H1 (cell line): ENCODE results near the gene ICAM3. TPM values are rescaled to one million over a fixed set of nuclear protein-coding genes. Genes with fewer than 3 reads are reported as not detected.

ENCODE experiments used
- CTCF ChIA-PET: fragments of 300-600 bp; sonication (Branson Sonifier 250); formaldehyde crosslinking; loops from one replicate; lab custom pipeline; 2021; ENCODE audit not compliant: partially characterized antibody; lab: Charles Lee
- POLR2A ChIA-PET: fragments of 300-600 bp; sonication (Branson Sonifier 250); formaldehyde crosslinking; loops from one replicate; lab custom pipeline; 2021; ENCODE audit warnings: inconsistent platforms; ENCODE audit not compliant: partially characterized antibody; lab: Charles Lee
- DNase-seq, 2 experiments: peaks; one replicate each; pipeline versions ENCODE4 v3.0.0 to v3.0.0-alpha.2; 2010 to 2022; ENCODE audit warnings: low spot score in 2 of 2, low read depth in 1 of 2, mixed read lengths in 1 of 2
- FAIRE-seq: peaks from 2 replicates; lab custom pipeline; 2011; peaks lifted over from hg19 to GRCh38; lab: Jason Lieb, UNC
- H2AFZ ChIP-seq: 2 replicates; pipeline ENCODE4 v1.8.1; 2012; ENCODE audit warnings: low read length, inconsistent platforms
- H2AK5ac ChIP-seq: 2 replicates; pipeline ENCODE4 v1.6.1; 2013; ENCODE audit warnings: low read depth, low read length
- H2BK120ac ChIP-seq: replicated peaks from 2 replicates; pipeline ENCODE3; 2013; ENCODE audit warnings: low read depth, low read length, inconsistent platforms
- H2BK12ac ChIP-seq: 2 replicates; pipeline ENCODE4 v1.6.1; 2013; ENCODE audit warnings: low read depth, low read length
- H2BK15ac ChIP-seq: 2 replicates; pipeline ENCODE4 v1.6.1; 2013; ENCODE audit warnings: low read length
- H2BK20ac ChIP-seq: 2 replicates; pipeline ENCODE4 v1.6.1; 2013; ENCODE audit warnings: low read length
- H2BK5ac ChIP-seq: 2 replicates; pipeline ENCODE4 v1.6.1; 2013; ENCODE audit warnings: low read depth, low read length
- H3K14ac ChIP-seq: 2 replicates; pipeline ENCODE4 v1.6.1; 2013; ENCODE audit warnings: inconsistent platforms; ENCODE audit not compliant: insufficient read length
- H3K18ac ChIP-seq: 2 replicates; pipeline ENCODE4 v1.6.1; 2013; ENCODE audit warnings: low read length; ENCODE audit errors: extremely low read depth
- H3K23ac ChIP-seq: 2 replicates; pipeline ENCODE4 v1.6.1; 2013; ENCODE audit warnings: inconsistent platforms; ENCODE audit not compliant: insufficient read length
- H3K23me2 ChIP-seq: 2 replicates; pipeline ENCODE4 v1.6.1; 2013; ENCODE audit warnings: low read depth, low read length
- H3K27ac ChIP-seq: 2 replicates; pipeline ENCODE4 v1.6.1; 2011; ENCODE audit warnings: low read depth, low read length, inconsistent platforms
- H3K27me3 ChIP-seq, 4 experiments: replicated peaks in 1 of 4; 1 replicate in 1 of 4; 2 replicates in 3 of 4; pipeline versions ENCODE4 v1.6.1 to v1.8.1; 2011 to 2013; ENCODE audit warnings: low read length in 3 of 4, mild to moderate bottlenecking in 3 of 4, inconsistent platforms in 2 of 4, mixed read lengths in 2 of 4, moderate library complexity in 1 of 4; ENCODE audit not compliant: control insufficient read depth in 3 of 4, insufficient read depth in 3 of 4; ENCODE audit errors: extremely low read depth in 1 of 4
- H3K36me3 ChIP-seq, 4 experiments: 2 replicates each; pipeline versions ENCODE4 v1.6.1 to v1.8.1; 2011 to 2013; ENCODE audit warnings: mild to moderate bottlenecking in 4 of 4, low read length in 3 of 4, moderate library complexity in 2 of 4, control low read depth in 1 of 4, inconsistent platforms in 1 of 4; ENCODE audit not compliant: insufficient read depth in 4 of 4, control insufficient read depth in 2 of 4
- H3K4ac ChIP-seq: replicated peaks from 2 replicates; pipeline ENCODE3; 2013; ENCODE audit warnings: low read length, low read depth, mixed read lengths, inconsistent platforms; ENCODE audit not compliant: insufficient read length
- H3K4me1 ChIP-seq, 4 experiments: replicated peaks in 1 of 4; 1 replicate in 1 of 4; 2 replicates in 3 of 4; pipeline versions ENCODE4 v1.6.1 to v1.8.1; 2011 to 2013; ENCODE audit warnings: low read length in 3 of 4, inconsistent platforms in 2 of 4, mixed read lengths in 1 of 4; ENCODE audit not compliant: insufficient read depth in 4 of 4, control insufficient read depth in 3 of 4
- H3K4me2 ChIP-seq, 2 experiments: 2 replicates each; pipeline versions ENCODE4 v1.6.1 to v1.8.1; 2011 to 2013; ENCODE audit warnings: low read depth in 2 of 2, low read length in 2 of 2, control low read depth in 1 of 2, inconsistent platforms in 1 of 2, mild to moderate bottlenecking in 1 of 2; ENCODE audit not compliant: insufficient read depth in 1 of 2
- H3K4me3 ChIP-seq, 4 experiments: fragments of 200-600, 300-600 bp in 1 of 4; sonication (generic), shearing (Covaris generic), sonication (Bioruptor Twin) in 1 of 4; 2 replicates each; pipeline versions ENCODE4 v1.5.1 to v1.8.1; 2011 to 2016; ENCODE audit warnings: low read length in 4 of 4, low read depth in 3 of 4, control low read depth in 2 of 4, inconsistent platforms in 2 of 4, mild to moderate bottlenecking in 2 of 4, mixed read lengths in 1 of 4, moderate library complexity in 1 of 4; ENCODE audit not compliant: insufficient read depth in 2 of 4; ENCODE audit errors: extremely low read depth in 1 of 4
- H3K56ac ChIP-seq: replicated peaks from 2 replicates; pipeline ENCODE3; 2013; ENCODE audit warnings: low read depth, mild to moderate bottlenecking, mixed read lengths, low read length, inconsistent platforms; ENCODE audit not compliant: insufficient read length
- H3K79me1 ChIP-seq: 2 replicates; pipeline ENCODE4 v1.6.1; 2013; ENCODE audit warnings: low read depth, low read length, control low read depth
- H3K79me2 ChIP-seq, 2 experiments: 2 replicates each; pipeline versions ENCODE4 v1.6.1 to v1.8.1; 2012 to 2013; ENCODE audit warnings: low read length in 2 of 2, mild to moderate bottlenecking in 2 of 2, inconsistent platforms in 1 of 2; ENCODE audit not compliant: insufficient read depth in 2 of 2, control insufficient read depth in 1 of 2
- H3K9ac ChIP-seq, 4 experiments: replicated peaks in 1 of 4; 1 replicate in 1 of 4; 2 replicates in 3 of 4; pipeline versions ENCODE4 v1.6.1 to v1.8.1; 2011 to 2013; ENCODE audit warnings: low read depth in 3 of 4, low read length in 3 of 4, control low read depth in 2 of 4, mild to moderate bottlenecking in 2 of 4, moderate library complexity in 2 of 4, inconsistent platforms in 1 of 4; ENCODE audit errors: extremely low read depth in 1 of 4
- H3K9me3 ChIP-seq, 2 experiments: 2 replicates each; pipeline versions ENCODE4 v1.6.1 to v1.8.1; 2012 to 2013; ENCODE audit warnings: mild to moderate bottlenecking in 2 of 2, moderate library complexity in 2 of 2, control low read depth in 1 of 2, inconsistent platforms in 1 of 2, low read depth in 1 of 2, low read length in 1 of 2, mixed read lengths in 1 of 2; ENCODE audit not compliant: insufficient read depth in 2 of 2
- H4K20me1 ChIP-seq, 2 experiments: replicated peaks in 1 of 2; 2 replicates each; pipeline versions ENCODE3 to v1.8.1; 2011 to 2013; ENCODE audit warnings: inconsistent platforms in 2 of 2, low read length in 2 of 2, mild to moderate bottlenecking in 1 of 2; ENCODE audit not compliant: insufficient read depth in 2 of 2, control insufficient read depth in 1 of 2
- H4K5ac ChIP-seq: 2 replicates; pipeline ENCODE4 v1.6.1; 2013; ENCODE audit warnings: low read length, low read depth, mixed read lengths, inconsistent platforms; ENCODE audit not compliant: insufficient read length
- H4K8ac ChIP-seq: 2 replicates; pipeline ENCODE4 v1.8.0; 2013; ENCODE audit warnings: mild to moderate bottlenecking, moderate library complexity, low read length, inconsistent platforms; ENCODE audit not compliant: insufficient read depth; ENCODE audit errors: extremely low read depth
- H4K91ac ChIP-seq: replicated peaks from 2 replicates; pipeline ENCODE3; 2013; ENCODE audit warnings: low read length, mixed read lengths, inconsistent platforms; ENCODE audit not compliant: insufficient read length
- BACH1 ChIP-seq: IDR thresholded peaks from 2 replicates; pipeline ENCODE4 v1.6.1; 2012; ENCODE audit warnings: low read length, improper control_type of control experiment
- CHD2 ChIP-seq: IDR thresholded peaks from 2 replicates; pipeline ENCODE4 v1.6.1; 2012; ENCODE audit warnings: low read length, improper control_type of control experiment
- EP300 ChIP-seq, 2 experiments: IDR thresholded peaks; 1 replicate in 1 of 2; 2 replicates in 1 of 2; pipeline ENCODE4 v1.6.1; 2011 to 2012; ENCODE audit warnings: low read depth in 2 of 2, low read length in 2 of 2, mild to moderate bottlenecking in 2 of 2, borderline replicate concordance in 1 of 2, inconsistent platforms in 1 of 2, moderate library complexity in 1 of 2
- FOSL1 ChIP-seq: IDR thresholded peaks from 2 replicates; pipeline ENCODE4 v1.6.1; 2011; ENCODE audit warnings: mild to moderate bottlenecking, low read depth, low read length, moderate library complexity; ENCODE audit not compliant: insufficient read depth
- SP2 ChIP-seq: IDR thresholded peaks from 2 replicates; pipeline ENCODE4 v1.6.1; 2012; ENCODE audit warnings: mild to moderate bottlenecking, low read length, inconsistent platforms
- YY1 ChIP-seq: IDR thresholded peaks from 2 replicates; pipeline ENCODE4 v1.6.1; 2011; ENCODE audit warnings: low read depth, mild to moderate bottlenecking, low read length
- WGBS, 2 experiments: shearing (Covaris generic) in 1 of 2; methylation state at CpG; one replicate each; pipeline versions ENCODE4 v1.1.6 to v1.1.7; 2013 to 2015; ENCODE audit warnings: low lambda C conversion rate in 2 of 2, mixed read lengths in 2 of 2, inconsistent platforms in 1 of 2, low coverage in 1 of 2, missing lambda C conversion rate in 1 of 2; ENCODE audit not compliant: insufficient replicate concordance in 2 of 2, insufficient coverage in 1 of 2, insufficient read length in 1 of 2; ENCODE audit errors: extremely low coverage in 1 of 2, missing lambda C conversion rate in 1 of 2; 5-methylcytosine and 5-hydroxymethylcytosine counted together
- polyA plus RNA-seq, 7 experiments: library from polyadenylated mRNA; depleted of rRNA in 3 of 7; stranded (reverse) in 5 of 7; unstranded in 2 of 7; fragments of >200 nt in 5 of 7; fragments of 200-250 nt in 2 of 7; gene quantifications; 1 replicate in 5 of 7; 2 replicates in 1 of 7; 4 replicates in 1 of 7; pipeline versions ENCODE4 v1.2.1 to v1.2.3, GENCODE V29; 2011 to 2013; ENCODE audit warnings: missing spikeins in 2 of 7, mixed read lengths in 2 of 7
- total RNA-seq: library from RNA; stranded (reverse); fragmentation: NEBNext Ultra II Directional; extraction: Animal tissue kit (Norgen Biotek cat#: 25700); gene quantifications from 2 replicates; pipeline ENCODE4 v1.2.1, GENCODE V29; 2021
- TF ChIP-seq, protein P1 (sequence below): IDR thresholded peaks from 2 replicates; pipeline ENCODE4 v1.6.1; 2012; ENCODE audit warnings: inconsistent platforms

ICAM3 gene
- total and polyA plus RNA-seq, 2 of the 8 experiments (the other 6 are each of a cell fraction or from before 2014, with no cell fraction given): 15.4 to 16.5 TPM

DNA sequence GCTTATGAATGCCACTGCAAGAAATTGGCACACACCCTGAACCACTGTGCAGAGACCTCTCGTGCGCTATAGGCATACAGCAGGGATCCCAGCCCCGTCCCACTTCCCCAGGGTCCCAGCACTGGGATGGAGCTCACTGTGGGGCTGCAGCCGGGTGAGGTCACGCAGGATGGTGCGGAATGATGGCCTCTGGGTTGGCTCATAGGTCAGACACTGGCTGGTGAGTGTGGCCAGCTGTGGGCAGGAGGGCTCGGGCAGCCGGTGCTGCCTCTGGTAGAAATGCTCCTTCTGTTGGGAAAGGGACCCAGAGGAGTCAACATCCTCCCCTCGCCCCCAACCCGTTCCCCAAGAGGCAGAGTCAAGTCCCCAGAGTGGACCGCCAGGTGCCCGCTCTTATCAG, 17.0 kb upstream of the ICAM3 start:
- Histone ChIP-seq H3K27me3 (no peaks in the 10 kb centered on the region), H3K4ac (no peak overlapping the region), H2BK15ac (no peak overlapping the region), H3K23ac (no peak overlapping the region), H3K4me1 (peaks cover 0 to 11% (median 8%) of the 10 kb centered on the region in 4 experiments; a peak in 5 of 7 replicates), H3K9ac (no peak overlapping the region), H3K23me2 (peaks cover 18% of the 10 kb centered on the region), H3K18ac (no peak overlapping the region), H3K79me1 (no peaks in the 10 kb centered on the region), H4K20me1 (peaks cover 0 to 1% of the 10 kb centered on the region in 2 experiments), H4K91ac (no peak overlapping the region), H3K4me3 (no peak overlapping the region), H2BK120ac (no peak overlapping the region), H3K14ac (no peak overlapping the region), H2BK5ac (no peak overlapping the region), H3K79me2 (no peaks in the 10 kb centered on the region), H4K5ac (no peak overlapping the region), H4K8ac (no peak overlapping the region), H2BK12ac (no peak overlapping the region), H3K56ac (no peak overlapping the region), H3K9me3 (no peaks in the 10 kb centered on the region), H2AFZ (no peak overlapping the region), H3K27ac (no peak overlapping the region), H3K36me3 (peaks cover 0 to 6% (median 0%) of the 10 kb centered on the region in 4 experiments; a peak in 2 of 8 replicates), H3K4me2 (no peak overlapping the region), H2AK5ac (no peak overlapping the region), H2BK20ac (no peak overlapping the region)
- POLR2A ChIA-PET: interaction anchor here (0.9 kb wide), 1 partner anchor 12 kb away, joined by 3 read pairs; no protein-coding TSS in a partner anchor
- DNase-seq: no peak
- FAIRE-seq: no peak
- CTCF ChIA-PET: interaction anchor here (0.8 to 1.6 kb wide), 4 partner anchors 32 to 356 kb away, joined by 3 to 5 read pairs (median 4); no protein-coding TSS in a partner anchor
- WGBS, 2 experiments: 97% methylated on average over 12 of the region's 12 CpGs; no CpG with 5 or more reads in 1 of the 2 experiments
- TF ChIP-seq, protein P1, sequence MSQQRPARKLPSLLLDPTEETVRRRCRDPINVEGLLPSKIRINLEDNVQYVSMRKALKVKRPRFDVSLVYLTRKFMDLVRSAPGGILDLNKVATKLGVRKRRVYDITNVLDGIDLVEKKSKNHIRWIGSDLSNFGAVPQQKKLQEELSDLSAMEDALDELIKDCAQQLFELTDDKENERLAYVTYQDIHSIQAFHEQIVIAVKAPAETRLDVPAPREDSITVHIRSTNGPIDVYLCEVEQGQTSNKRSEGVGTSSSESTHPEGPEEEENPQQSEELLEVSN: no peak
- TF ChIP-seq FOSL1 (no peak), EP300 (IDR thresholded peaks at IDR 0.05; ENCODE audit: borderline replicate concordance in 1 of 2, low read depth in 2 of 2, low read length in 2 of 2) (no peak), CHD2 (no peak), SP2 (no peak), YY1 (no peak), BACH1 (no peak)
